ENCODE measurements around the gene TBC1D17.

The TBC1D17 gene

GRCh38 chr19:49858088-49858985, 19.2 kb upstream of the TBC1D17 start:
- H3K4me3 ChIP-seq (ENCODE audit: low read length, poor library complexity, severe bottlenecking): no peak overlapping the region
- no peaks in the 10 kb centered on the region for H3K9me3 ChIP-seq (ENCODE audit: insufficient read depth, low read depth, low read length)
- TF ChIP-seq CTCF (conservative IDR thresholded peaks at IDR 0.05; ENCODE audit: low read length): no peak
- no peak for TF ChIP-seq EZH2phosphoT487 (IDR thresholded peaks at IDR 0.05; ENCODE audit: borderline replicate concordance)
- no peaks in the 10 kb centered on the region for H3K4me1 ChIP-seq (ENCODE audit: insufficient read depth, low read length, poor library complexity, severe bottlenecking)
- H3K4me2 ChIP-seq (ENCODE audit: low read depth, low read length, poor library complexity, severe bottlenecking): no peak overlapping the region
- H2AFZ ChIP-seq (ENCODE audit: low read length): no peak overlapping the region
- no peaks in the 10 kb centered on the region for H3F3A ChIP-seq (ENCODE audit: low read depth)
- peaks cover 24% of the 10 kb centered on the region for H3K79me2 ChIP-seq (ENCODE audit: insufficient read depth, low read length)
- no peak overlapping the region for H3K9ac ChIP-seq (ENCODE audit: low read depth, low read length, poor library complexity, severe bottlenecking)
- peaks cover 52% of the 10 kb centered on the region for H4K20me1 ChIP-seq (ENCODE audit: insufficient read depth, low read length, poor library complexity, severe bottlenecking)
- no peaks in the 10 kb centered on the region for H3K27me3 ChIP-seq (ENCODE audit: insufficient read depth, low read length, poor library complexity, severe bottlenecking)
- H3K36me3 ChIP-seq (ENCODE audit: insufficient read depth, low read length): peaks cover 55% of the 10 kb centered on the region; the same call in 1 of the 2 replicates
- H3K9me2 ChIP-seq (replicated peaks; ENCODE audit: low read depth, low read length): no peaks in the 10 kb centered on the region

- H3K79me2 ChIP-seq (ENCODE audit: insufficient read depth, low read length): peaks cover 23% of the 10 kb centered on the region
- peaks cover 55% of the 10 kb centered on the region for H4K20me1 ChIP-seq (ENCODE audit: insufficient read depth, low read length, poor library complexity, severe bottlenecking)
- no peaks in the 10 kb centered on the region for H3F3A ChIP-seq (ENCODE audit: low read depth)
- no peaks in the 10 kb centered on the region for H3K9me3 ChIP-seq (ENCODE audit: insufficient read depth, low read depth, low read length)
- no peak overlapping the region for H3K9ac ChIP-seq (ENCODE audit: low read depth, low read length, poor library complexity, severe bottlenecking)
- peaks cover 1% of the 10 kb centered on the region for H3K4me1 ChIP-seq (ENCODE audit: insufficient read depth, low read length, poor library complexity, severe bottlenecking)
- H3K9me2 ChIP-seq (replicated peaks; ENCODE audit: low read depth, low read length): no peaks in the 10 kb centered on the region
- H3K4me3 ChIP-seq (ENCODE audit: low read length, poor library complexity, severe bottlenecking): no peak overlapping the region
- no peaks in the 10 kb centered on the region for H3K27me3 ChIP-seq (ENCODE audit: insufficient read depth, low read length, poor library complexity, severe bottlenecking)
- peaks cover 67% of the 10 kb centered on the region; the same call in 1 of the 2 replicates for H3K36me3 ChIP-seq (ENCODE audit: insufficient read depth, low read length)
- no peak overlapping the region for H3K4me2 ChIP-seq (ENCODE audit: low read depth, low read length, poor library complexity, severe bottlenecking)
- no peak overlapping the region for H2AFZ ChIP-seq (ENCODE audit: low read length)
- TF ChIP-seq EZH2phosphoT487 (IDR thresholded peaks at IDR 0.05; ENCODE audit: borderline replicate concordance) (no peak), CTCF (conservative IDR thresholded peaks at IDR 0.05; ENCODE audit: low read length) (no peak)
These were observed 17.7 kb upstream of the TBC1D17 start for GRCh38 chr19:49859682-49860335.

GRCh38 chr19:49860336-49861102, 17.0 kb upstream of the TBC1D17 start:
- no peak overlapping the region for H3K4me2 ChIP-seq (ENCODE audit: low read depth, low read length, poor library complexity, severe bottlenecking)
- peaks cover 53% of the 10 kb centered on the region for H4K20me1 ChIP-seq (ENCODE audit: insufficient read depth, low read length, poor library complexity, severe bottlenecking)
- H3K79me2 ChIP-seq (ENCODE audit: insufficient read depth, low read length): peaks cover 24% of the 10 kb centered on the region
- H2AFZ ChIP-seq (ENCODE audit: low read length): no peak overlapping the region
- peaks cover 64% of the 10 kb centered on the region; the same call in 1 of the 2 replicates for H3K36me3 ChIP-seq (ENCODE audit: insufficient read depth, low read length)
- peaks cover 7% of the 10 kb centered on the region for H3K4me1 ChIP-seq (ENCODE audit: insufficient read depth, low read length, poor library complexity, severe bottlenecking)
- no peaks in the 10 kb centered on the region for H3F3A ChIP-seq (ENCODE audit: low read depth)
- no peaks in the 10 kb centered on the region for H3K9me3 ChIP-seq (ENCODE audit: insufficient read depth, low read depth, low read length)
- no peak overlapping the region for H3K9ac ChIP-seq (ENCODE audit: low read depth, low read length, poor library complexity, severe bottlenecking)
- TF ChIP-seq CTCF (conservative IDR thresholded peaks at IDR 0.05; ENCODE audit: low read length) (no peak), EZH2phosphoT487 (IDR thresholded peaks at IDR 0.05; ENCODE audit: borderline replicate concordance) (no peak)
- no peak overlapping the region for H3K4me3 ChIP-seq (ENCODE audit: low read length, poor library complexity, severe bottlenecking)
- H3K27me3 ChIP-seq (ENCODE audit: insufficient read depth, low read length, poor library complexity, severe bottlenecking): no peaks in the 10 kb centered on the region
- no peaks in the 10 kb centered on the region for H3K9me2 ChIP-seq (replicated peaks; ENCODE audit: low read depth, low read length)

All from Loucy (cell line).